HL-60 (cell line): ENCODE results near the gene ARHGEF37.
"Not testable (repeated sequence)": the region's sequence is repeated elsewhere in the genome, so short reads cannot be mapped to it uniquely, and the experiment has no call there.

Experiments
- DNase-seq, 2 experiments: peaks; one replicate each; pipeline ENCODE4 v3.0.0-alpha.2; 2010 to 2020; ENCODE audit warnings: low read depth in 1 of 2, low spot score in 1 of 2
- H3K27ac ChIP-seq: fragments of 250-450 bp; sonication (Bioruptor Pico); replicated peaks from 2 replicates; pipeline ENCODE4 v1.5.1; 2020; ENCODE audit warnings: mild to moderate bottlenecking, moderate library complexity
- H3K27me3 ChIP-seq: fragments of 250-450 bp; sonication (Bioruptor Pico); 2 replicates; pipeline ENCODE4 v1.5.1; 2021; ENCODE audit warnings: mild to moderate bottlenecking, moderate library complexity; ENCODE audit not compliant: insufficient read depth, poor library complexity, severe bottlenecking
- H3K4me3 ChIP-seq: replicated peaks from 2 replicates; pipeline ENCODE4 v1.5.1; 2011; ENCODE audit warnings: mild to moderate bottlenecking, control low read depth, low read length; ENCODE audit not compliant: insufficient read depth
- GABPA ChIP-seq: IDR thresholded peaks from 2 replicates; pipeline ENCODE4 v1.6.1; 2012; ENCODE audit warnings: low read depth
- POLR2AphosphoS5 ChIP-seq: IDR thresholded peaks from 2 replicates; pipeline ENCODE4 v1.6.1; 2012; ENCODE audit warnings: low read depth
- SPI1 ChIP-seq: IDR thresholded peaks from 2 replicates; pipeline ENCODE4 v1.6.1; 2012; ENCODE audit warnings: low read depth, mild to moderate bottlenecking, borderline replicate concordance
- TF ChIP-seq, protein P1 (sequence below): IDR thresholded peaks from one replicate; pipeline ENCODE4 v1.5.1; 2011; ENCODE audit warnings: low read length, control low read depth, inconsistent platforms; ENCODE audit not compliant: insufficient read depth
- TF ChIP-seq, protein P2 (sequence below): IDR thresholded peaks from 2 replicates; pipeline ENCODE4 v1.6.1; 2012; ENCODE audit warnings: low read depth; ENCODE audit not compliant: insufficient replicate concordance

Gene ARHGEF37

DNA sequence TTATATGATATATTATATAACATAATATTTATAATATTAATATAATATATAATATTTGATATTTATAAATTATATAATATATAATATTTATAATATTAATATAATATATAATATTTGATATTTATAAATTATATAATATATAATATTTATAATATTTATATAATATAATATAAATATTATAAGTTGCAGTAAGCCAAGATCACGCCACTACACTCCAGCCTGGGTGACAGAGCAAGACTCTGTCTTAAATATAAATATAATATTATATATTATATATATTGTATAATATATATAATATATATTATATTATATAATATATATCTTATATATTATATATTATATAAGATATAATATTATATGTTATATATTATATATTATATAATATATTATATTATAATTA, 68.4 kb downstream of the ARHGEF37 start:
- not testable (repeated sequence) for DNase-seq, H3K27me3 ChIP-seq, H3K27ac ChIP-seq, H3K4me3 ChIP-seq

DNA sequence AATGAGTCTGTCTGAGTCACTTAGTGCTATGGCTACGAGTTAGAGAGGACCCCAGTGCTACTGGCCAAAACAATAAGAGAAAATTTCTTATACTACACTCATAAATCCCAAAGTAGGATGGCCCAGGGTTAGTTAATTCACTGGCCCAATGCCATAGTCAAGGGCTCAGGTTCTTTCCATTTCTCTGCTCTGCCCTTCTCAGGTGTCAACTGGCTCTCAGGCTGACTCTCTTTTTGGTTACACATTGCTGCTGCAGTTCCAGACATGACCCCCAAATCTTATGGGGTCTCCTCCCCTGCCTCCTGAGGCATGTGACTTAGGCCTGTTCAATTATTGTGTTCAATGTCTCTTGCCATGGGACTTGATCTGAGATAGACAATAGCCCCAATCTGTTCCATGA, 70.4 kb downstream of the ARHGEF37 start:
- H3K27me3 ChIP-seq = no peaks in the 10 kb centered on the region
- no peak for DNase-seq
- H3K27ac ChIP-seq = no peak overlapping the region
- H3K4me3 ChIP-seq = no peak overlapping the region
- TF ChIP-seq, protein P1, sequence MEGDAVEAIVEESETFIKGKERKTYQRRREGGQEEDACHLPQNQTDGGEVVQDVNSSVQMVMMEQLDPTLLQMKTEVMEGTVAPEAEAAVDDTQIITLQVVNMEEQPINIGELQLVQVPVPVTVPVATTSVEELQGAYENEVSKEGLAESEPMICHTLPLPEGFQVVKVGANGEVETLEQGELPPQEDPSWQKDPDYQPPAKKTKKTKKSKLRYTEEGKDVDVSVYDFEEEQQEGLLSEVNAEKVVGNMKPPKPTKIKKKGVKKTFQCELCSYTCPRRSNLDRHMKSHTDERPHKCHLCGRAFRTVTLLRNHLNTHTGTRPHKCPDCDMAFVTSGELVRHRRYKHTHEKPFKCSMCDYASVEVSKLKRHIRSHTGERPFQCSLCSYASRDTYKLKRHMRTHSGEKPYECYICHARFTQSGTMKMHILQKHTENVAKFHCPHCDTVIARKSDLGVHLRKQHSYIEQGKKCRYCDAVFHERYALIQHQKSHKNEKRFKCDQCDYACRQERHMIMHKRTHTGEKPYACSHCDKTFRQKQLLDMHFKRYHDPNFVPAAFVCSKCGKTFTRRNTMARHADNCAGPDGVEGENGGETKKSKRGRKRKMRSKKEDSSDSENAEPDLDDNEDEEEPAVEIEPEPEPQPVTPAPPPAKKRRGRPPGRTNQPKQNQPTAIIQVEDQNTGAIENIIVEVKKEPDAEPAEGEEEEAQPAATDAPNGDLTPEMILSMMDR = no peak
- TF ChIP-seq, protein P2, sequence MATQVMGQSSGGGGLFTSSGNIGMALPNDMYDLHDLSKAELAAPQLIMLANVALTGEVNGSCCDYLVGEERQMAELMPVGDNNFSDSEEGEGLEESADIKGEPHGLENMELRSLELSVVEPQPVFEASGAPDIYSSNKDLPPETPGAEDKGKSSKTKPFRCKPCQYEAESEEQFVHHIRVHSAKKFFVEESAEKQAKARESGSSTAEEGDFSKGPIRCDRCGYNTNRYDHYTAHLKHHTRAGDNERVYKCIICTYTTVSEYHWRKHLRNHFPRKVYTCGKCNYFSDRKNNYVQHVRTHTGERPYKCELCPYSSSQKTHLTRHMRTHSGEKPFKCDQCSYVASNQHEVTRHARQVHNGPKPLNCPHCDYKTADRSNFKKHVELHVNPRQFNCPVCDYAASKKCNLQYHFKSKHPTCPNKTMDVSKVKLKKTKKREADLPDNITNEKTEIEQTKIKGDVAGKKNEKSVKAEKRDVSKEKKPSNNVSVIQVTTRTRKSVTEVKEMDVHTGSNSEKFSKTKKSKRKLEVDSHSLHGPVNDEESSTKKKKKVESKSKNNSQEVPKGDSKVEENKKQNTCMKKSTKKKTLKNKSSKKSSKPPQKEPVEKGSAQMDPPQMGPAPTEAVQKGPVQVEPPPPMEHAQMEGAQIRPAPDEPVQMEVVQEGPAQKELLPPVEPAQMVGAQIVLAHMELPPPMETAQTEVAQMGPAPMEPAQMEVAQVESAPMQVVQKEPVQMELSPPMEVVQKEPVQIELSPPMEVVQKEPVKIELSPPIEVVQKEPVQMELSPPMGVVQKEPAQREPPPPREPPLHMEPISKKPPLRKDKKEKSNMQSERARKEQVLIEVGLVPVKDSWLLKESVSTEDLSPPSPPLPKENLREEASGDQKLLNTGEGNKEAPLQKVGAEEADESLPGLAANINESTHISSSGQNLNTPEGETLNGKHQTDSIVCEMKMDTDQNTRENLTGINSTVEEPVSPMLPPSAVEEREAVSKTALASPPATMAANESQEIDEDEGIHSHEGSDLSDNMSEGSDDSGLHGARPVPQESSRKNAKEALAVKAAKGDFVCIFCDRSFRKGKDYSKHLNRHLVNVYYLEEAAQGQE = no peak
- no peak for TF ChIP-seq GABPA
- no peak for TF ChIP-seq SPI1
- no peak for TF ChIP-seq POLR2AphosphoS5

DNA sequence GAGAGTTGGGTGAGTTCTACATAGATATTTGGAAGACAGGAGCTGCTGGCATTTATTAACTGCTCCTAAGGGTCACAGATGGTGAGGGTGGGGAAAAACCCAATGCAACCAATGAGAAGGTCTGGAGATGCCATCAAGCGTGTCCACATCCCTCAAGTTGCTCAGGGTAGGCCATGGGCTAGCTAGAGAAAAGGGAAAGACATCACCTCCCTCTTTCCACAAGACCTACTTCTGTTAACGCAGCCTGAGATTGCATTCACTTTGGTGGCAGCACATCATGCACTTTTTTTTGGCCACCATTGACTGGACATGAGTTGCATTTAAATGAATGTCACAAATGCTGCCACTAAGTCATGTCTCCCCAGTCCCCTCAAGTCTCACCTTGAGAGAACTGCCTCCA, 71.4 kb downstream of the ARHGEF37 start:
- H3K4me3 ChIP-seq = no peak overlapping the region
- H3K27ac ChIP-seq = no peak overlapping the region
- no peaks in the 10 kb centered on the region for H3K27me3 ChIP-seq
- TF ChIP-seq, protein P2 = no peak
- no peak for DNase-seq

DNA sequence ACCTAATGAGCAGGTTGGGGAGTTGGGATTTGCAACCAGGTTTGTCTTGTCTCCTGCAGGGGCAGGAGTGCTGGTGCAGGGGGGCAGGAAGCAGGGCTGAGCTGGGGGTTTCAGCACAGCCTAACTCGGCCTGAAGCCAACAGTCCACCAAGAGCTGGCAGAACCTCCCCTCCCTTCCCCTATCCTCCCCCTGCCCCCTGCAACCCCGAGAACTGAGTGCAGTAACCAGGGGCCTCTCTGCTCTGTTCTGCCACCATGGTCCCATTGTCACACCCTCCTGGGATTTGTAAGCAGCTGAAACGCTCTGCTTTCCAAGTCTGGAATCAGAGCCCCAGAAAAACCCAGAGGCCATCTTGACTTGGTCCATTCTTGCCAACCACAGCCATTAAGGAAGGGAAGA, 72.9 kb downstream of the ARHGEF37 start:
- no peak overlapping the region for H3K27ac ChIP-seq
- H3K4me3 ChIP-seq = no peak overlapping the region
- no peaks in the 10 kb centered on the region for H3K27me3 ChIP-seq
- TF ChIP-seq, protein P1 = no peak
- TF ChIP-seq, protein P2 = no peak
- TF ChIP-seq SPI1 (no peak), POLR2AphosphoS5 (no peak), GABPA (no peak)
- DNase-seq = no peak
